Stimulated activated naive CD8-positive, alpha-beta T cell treated with anti-CD3 and anti-CD28 coated beads, Interleukin-15, Interleukin-2, amounts not matched to agents 100 U/mL and 50 U/mL, for 24 hours (primary cell): ENCODE data around the gene LTF.

ENCODE experiments used
- ATAC-seq: fragments of 150-1000 bp; cut with Tn5 transposase; one replicate; pipeline ENCODE4 v1.10.0; 2021
- DNase-seq: peaks from one replicate; pipeline ENCODE4 v3.0.0; 2021

LTF gene

DNA sequence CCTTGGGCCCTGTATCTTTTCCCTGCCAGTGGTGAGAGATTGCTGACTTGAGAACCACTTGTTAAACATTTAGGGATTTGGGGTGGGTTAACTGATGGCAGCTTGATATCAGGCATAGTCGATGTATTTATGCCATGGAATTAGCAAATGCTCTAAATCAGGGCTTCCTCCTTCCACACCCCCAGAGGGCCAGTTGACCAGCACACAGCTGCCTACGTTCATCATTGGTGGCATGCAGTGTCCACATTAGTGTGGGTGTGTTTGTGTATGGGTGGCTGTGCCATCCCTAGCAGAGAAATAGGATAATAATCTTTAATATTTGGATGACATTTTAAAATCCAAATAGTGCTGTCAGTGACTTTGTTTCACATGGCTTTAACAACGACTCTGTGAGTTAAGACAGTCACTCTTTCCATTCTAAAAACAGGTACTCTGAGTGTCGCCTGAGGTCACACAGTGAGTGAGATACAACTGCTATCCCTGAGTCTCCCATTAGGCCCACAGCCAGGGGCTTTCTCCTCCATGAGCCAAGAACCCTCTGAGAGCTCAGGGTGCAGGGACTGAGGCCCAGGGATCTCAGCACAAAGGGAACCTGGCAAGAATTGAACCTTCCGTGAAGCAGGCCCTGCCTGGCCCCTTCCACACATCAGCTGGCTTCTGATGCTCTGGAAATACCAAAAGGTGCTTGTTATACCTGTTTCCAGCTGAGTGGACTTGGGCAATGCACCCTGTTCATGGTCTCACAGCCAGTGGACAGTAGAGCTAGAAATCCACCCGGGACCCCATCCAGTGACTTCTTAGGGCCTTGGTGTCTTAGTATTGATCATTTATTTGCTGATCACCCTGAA, 4.3 kb upstream of the LTF start:
- no peak for ATAC-seq
- DNase-seq = no peak

DNA sequence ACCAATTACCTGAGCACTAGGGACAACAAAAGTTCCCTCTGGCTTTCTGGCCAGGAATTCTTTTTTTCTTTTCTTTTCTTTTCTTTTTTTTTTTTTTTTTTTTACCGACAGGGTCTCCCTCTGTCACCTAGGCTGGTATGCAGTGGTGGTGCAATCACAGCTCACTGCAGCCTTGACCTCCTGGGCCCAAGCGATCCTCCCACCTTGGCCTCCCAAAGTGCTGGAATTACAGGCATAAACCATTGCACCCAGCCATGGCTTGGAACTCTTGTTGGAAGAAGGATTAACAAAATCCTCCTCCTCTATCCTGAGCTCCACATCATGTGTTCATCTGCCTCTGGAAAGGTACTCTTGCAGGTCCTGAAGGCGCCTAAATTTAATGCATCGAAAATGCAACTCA, 2.9 kb upstream of the LTF start:
- no peak for DNase-seq

DNA sequence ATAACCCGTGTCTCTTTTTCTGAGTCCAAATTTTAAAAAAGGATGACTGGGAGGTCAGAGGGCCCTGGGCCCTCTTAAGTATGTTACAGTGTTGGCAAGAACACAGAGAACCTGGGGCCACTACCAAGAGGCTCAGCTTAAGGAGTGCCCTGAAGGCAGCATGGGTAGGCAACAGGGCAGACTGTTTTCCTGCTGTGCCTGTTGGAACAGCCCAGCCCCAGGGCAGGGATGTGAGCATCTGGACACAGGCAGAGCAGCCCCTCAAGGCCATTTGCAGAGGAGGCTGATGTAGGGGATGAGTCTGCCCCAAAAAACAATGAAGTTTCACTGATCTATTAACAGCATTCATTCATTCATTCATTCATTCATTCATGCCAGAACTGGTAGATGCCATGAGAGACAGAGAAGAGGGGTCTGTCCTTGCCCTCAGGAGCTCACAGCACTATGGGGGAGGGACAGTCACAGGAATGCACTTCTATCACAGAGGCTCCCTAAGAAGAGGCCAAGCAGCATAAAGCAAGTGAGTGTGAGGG, 2.2 kb upstream of the LTF start:
- ATAC-seq = no peak
- no peak for DNase-seq

More for the DNA sequence above, 2.9 kb upstream of the LTF start:
- no peak for ATAC-seq

DNA sequence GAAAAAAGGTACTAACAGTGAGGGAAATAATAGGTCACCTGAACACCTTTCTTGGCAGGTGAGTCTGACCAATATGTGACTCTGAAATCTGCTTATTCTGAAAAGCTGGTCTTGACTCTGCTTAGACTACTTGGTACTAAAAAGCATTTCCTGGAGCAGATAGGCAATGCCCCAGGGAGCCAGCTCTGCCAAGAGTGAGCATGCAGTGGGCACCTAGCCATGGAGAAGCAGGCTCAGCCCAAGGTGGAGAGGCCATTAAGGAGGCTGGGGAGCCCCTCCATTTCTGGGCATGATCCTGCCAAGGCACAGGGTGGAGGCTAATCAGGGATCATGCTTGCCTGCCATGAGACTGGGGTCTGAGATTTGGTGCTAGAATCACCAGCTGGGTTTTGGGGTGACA, 1.6 kb upstream of the LTF start:
- no peak for ATAC-seq
- DNase-seq = no peak

DNA sequence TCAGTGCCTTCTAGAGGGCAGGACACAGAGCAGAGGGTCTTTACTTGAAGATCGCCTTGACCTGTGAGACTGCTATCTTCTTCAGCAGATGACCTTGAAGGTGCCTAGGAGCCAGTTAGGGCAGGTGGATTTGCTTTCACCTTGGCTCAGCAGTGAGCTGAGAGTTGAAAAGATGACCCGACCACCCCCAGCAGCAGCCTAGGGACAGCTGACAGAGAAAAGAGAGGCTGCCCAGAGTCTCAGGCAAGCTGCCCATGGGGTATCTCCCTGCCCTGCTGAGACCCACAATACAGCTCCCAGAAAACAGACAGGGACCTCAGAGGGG, 453 bp upstream of the LTF start:
- DNase-seq (no peak), ATAC-seq (no peak)

DNA sequence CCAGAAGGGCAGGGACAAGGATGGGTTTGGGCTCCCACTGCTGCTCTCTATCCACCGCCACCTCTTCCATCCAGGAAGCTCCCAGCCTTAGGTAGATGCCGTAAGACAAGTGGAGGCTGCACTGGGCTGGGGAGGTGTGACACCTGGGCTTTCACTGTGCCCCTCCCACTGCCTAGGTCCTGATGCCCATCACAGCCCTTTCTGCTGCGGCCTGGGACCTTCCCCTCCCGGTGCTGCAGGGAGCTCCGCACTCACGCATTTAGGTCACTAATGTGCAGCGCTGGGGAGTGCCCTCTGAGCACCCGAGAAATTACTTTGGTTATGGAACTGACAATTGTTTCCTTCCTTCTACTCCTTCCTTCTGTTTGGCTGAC, 850 bp downstream of the LTF start:
- no peak for DNase-seq
- no peak for ATAC-seq

DNA sequence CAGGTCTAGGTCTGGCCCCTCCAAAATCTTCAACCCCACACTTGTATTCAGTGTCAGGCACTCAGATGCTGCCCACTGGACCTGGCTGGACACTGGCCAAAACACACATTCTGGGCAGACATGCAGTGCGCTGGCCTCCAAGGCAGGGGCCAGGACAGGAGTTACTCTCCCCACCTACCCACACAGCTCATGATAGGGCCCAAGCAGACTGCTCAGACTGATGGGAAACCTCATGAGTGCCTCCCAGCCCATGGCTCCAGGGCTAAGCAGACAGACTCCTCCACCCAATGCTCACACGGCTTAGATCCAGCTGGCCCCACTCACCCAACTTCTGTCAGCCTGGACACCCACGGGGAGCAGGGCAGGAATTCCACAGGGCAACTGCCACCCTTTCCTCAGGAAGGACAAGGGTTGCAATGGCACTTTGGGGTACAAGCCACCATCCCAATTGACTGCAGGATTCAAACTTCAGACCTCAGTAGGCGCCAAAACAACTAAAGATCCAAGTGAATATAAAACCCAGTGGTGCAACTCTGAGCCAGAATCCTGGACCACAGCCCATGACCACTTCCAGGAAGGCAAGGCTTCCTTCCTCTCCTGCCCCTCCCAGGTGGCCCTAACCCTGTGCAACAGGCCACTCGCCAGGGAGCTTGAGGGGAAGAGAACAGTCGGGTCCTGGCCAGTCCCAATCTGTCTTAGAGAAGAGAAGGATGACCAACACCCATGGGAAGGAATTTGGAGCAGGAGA, 1.4 kb downstream of the LTF start:
- no peak for DNase-seq
- ATAC-seq = no peak

DNA sequence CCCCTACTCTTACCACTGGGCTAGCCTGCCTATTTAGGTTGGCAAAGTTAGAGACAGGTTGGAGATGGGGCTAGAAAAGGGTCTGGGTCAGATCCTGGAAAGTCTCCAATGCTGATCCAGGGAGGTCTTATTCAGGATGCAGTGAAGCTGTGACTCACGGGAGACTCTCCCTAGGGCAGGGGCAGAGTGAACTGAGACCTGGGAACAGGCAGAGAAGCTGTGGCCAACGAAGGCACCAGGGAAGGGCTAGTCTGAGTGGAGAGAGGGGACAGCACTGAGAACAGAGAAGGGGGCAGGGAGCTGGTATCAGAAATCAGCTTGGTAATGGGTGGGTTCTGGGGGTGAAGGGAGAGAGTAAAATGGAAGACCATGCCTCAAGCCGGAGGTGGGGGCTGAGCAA, 2.2 kb downstream of the LTF start:
- ATAC-seq (no peak), DNase-seq (no peak)

DNA sequence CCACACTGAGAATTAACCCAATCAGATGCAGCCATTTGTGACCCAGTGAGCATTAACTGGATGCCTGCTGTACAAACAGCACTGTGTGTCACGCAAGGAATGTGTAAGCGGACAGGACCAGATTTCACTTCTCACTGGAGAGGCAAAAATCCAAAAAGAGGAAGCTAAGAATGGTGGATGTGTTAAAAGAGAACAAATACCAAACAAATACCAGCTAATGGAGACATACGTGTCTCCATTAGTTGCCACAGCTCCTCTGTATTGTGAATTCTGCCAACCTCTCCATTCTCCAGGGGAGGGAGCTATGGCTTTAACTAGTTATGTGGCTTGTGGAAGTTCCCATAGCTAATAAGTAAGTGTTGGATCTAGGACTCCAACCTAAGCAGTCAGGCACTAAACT, 2.6 kb downstream of the LTF start:
- no peak for ATAC-seq
- DNase-seq = no peak

DNA sequence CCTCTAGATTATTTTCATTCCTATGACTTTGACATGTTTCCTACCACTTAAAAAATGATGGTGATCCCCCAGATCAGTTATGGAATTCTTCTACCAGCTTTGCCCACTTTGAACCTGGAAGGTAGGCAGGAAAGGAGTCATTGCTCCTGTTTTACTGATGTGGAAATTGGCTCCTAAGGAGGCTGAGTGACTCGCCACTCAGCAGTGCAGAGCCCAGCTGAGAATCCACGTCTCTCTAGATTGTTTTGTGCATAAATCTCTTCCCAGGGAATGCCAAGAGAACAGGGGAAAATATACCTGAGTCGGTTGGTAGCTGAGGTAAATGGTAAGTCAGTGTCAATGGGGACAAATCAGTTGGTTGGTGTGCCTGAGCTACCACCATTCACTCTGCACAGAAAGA, 4.7 kb downstream of the LTF start:
- no peak for ATAC-seq
- DNase-seq = no peak

DNA sequence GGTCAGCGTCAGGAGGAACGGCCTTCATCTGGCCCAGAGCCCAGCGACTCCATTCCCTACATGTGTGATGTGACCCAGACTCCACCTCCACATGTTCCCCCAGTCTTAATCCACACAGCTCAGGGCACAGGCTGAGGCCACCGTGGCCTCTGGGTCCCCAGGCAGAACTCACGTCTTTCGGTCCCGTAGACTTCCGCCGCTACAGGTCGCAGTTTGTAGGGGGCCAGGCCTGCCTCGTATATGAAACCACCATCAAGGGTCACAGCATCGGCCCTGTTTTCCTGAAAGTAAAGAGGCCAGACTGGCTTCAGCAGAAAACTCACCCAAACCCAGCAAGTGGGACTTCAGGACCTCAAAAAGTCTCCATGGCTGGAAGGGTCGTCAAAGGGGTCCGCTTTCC, 8.6 kb downstream of the LTF start:
- no peak for ATAC-seq
- no peak for DNase-seq

DNA sequence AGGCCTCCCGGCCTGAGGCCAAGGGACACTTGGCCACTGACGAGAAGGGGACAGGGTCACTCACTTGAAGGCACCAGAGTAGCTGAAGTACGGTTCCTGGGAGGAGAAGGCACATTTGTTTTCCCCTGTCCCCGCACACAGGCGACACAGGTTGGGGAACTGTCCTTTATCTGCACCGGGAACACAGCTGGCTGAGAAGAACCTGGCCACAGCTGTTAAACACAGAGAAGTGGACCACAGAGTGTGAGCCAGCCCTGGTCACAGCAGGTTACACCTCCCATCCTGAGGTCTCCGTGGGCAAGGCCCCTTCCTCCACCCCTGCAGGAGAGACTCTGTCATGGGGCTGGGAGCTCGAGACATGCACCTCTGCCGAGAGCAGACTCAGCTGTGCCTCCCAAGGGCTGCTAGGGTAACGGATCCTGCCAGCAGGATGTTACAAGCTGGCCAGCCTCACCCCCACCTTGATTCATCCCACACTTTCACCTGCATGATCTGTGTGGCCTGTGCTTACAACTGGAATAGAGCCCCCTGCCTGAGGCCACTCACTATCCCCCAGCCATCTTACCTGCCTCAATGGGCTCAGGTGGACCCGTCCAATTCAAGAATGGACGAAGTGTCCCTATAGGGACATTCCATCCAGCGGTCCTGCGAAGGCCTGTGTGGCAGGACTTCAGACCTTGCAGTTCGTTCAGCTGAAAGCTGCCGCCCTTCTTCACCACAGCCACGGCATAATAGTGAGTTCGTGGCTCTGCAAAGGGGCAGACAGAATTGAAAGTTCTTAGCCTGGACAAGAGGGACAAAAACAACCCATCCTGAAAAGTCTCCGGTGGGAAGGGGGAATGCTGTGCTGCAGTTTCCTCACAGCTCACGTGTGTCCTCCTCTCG, 9.2 kb downstream of the LTF start:
- ATAC-seq (no peak), DNase-seq (no peak)

DNA sequence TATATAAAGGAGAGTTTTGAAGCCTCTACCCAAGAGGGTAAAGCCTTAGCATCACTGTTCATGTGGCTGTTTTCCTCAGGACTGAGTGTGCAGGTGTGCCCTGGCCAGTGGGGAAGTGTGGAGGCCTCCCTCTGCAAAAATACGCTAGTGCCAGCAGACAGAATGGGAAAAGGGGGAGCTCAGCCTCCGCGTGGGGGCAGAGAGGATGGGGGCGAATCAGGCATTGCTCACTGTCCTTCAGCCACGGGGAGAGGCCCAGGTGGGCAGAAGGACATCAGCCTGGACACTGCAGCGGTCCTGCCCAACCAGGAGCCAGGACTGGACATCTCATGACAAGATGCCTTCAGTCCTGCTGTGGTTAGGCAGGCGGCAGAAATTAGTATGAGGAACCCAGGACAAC, 10.1 kb downstream of the LTF start:
- ATAC-seq (no peak), DNase-seq (no peak)

DNA sequence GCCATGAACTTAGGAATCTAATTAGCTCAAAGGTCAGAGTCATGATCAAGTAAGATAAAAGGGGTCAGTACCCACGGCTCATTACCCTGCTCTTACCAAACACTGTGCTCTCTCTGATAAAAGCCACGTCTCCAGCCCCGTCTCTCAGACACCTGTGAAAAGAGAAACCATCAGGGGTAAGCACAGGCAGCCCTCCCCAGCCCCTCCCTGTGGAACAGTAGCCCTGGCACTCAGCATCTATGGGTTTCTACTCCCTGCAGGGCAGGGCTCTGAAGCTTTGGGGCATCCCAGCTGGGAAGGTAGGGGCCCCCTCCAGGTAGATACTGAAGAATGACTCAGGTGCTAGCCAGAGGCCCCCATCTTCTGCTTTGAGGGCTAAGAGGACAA, 10.5 kb downstream of the LTF start:
- ATAC-seq = no peak
- DNase-seq = no peak

DNA sequence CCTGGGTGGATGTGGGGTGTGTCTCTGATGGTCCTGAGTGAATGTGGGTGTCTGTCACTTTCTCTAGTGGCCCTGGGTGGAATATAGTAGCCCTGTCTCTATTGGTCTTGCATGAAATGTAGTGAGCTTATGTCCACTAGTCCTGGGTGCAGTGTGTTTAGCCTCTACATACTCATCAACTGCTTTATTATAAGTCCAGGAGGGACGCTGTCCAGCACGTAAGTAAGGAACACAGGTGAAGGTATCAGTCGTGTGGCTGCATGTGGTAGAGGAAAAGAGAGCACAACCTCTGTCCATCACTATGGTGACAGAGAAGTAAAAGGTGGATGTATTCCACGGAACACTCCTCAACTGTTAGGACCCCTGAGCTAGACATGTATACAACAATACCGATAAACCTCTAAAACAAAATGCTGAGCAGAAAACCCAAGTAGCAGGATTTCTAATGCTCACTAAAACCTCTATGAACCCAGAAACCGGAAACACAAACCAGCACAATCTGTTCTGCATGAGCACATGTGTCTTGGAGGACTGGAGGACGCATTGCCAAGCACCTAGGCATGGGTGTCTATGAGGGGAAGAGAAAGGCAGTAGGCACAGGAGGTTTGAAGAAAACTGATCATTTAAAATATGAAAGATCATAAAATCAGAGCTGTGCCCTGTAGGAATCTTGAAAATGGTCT, 11.0 kb downstream of the LTF start:
- no peak for ATAC-seq
- DNase-seq = no peak

DNA sequence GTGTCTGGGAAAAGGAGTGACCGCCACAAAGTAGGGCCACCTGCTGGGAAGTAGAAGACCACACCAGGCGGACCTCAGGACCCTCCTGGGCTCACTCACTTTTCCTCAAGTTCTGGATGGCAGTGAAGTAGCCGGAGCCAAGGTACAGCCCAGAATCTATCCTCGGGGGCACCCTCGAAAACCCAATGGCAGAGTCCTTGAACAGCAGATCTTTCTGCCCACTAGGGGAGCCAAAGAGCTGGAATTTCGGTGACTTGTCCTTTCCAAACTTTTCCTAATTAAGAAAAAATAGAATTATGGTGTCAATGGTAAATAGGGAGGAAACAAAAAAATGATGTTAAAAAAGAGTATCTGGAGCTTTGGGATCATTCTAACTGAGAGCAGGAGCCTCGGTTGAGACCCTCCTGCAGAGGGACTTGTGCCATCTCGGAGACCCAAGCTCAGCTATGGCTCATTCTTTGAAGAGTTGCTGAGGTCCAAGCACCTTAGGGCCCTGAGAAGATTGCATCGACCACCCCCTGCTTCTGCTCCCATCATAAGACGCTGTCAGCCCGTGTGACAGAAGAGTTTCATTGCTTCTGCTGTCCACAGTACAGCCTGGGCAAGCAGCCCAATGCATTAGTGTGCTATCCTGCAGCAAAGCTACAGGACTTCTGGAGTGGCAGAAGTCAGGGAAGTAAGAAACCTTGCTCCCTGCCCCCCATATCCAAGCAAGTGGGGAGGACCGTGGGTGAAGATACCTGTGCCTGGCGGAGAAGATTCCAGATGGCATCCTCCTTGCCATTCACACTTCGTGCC, 14.8 kb downstream of the LTF start:
- ATAC-seq (no peak), DNase-seq (peak; percentile 12)

DNA sequence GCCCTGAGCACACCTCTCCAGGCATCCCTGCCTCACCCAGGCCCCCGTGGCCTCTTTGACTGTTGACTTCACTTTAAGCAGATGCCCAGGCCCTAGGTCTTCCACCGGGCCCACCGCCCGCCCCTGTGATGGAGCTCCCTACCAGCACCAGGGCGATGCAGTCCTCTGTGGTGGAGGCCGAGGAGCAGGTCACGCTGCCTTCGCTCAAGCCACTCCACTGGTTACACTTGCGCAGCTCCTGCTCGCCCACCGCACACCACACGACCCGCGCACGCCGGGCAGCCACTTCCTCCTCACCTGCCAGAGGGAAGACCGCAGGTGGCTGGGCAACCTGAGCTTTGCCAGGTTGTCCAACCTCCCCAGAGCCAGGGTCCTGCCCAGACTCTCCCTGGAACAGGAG, 16.0 kb downstream of the LTF start:
- DNase-seq = no peak
- no peak for ATAC-seq

DNA sequence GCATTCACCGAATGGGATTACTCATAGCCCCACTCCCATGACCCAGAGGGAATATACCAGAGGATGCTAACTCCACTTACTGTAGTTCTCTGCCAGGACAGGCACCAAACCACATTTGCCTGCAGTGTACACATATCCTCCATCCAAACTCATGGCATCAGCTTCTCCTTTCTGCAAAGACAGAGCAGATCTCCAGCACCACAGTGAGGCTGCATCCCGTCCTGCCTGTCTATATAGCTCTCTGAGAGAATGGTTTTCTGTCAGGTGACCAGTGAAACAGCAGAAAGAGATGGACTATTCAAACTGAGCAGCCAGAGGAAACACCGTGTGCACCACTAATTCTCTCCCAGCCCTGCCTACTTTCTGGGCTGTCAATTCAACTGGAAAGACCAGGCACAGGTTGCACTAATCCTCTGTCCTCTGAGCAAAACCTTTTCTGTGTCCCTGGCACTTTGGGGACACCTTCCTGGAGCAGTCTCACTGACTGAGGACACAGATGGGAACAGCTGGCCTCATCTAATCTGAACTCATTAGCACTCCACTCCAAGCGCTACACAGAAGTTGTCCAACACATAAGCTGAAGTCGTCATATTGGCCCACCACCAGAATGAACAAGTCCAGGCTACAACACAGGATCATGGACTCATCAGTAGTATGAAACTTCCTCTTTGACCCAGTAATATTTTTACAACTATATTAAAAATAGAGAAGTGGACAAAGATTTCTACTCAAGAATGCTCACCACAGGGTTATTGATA, 17.3 kb downstream of the LTF start:
- DNase-seq (no peak), ATAC-seq (no peak)

DNA sequence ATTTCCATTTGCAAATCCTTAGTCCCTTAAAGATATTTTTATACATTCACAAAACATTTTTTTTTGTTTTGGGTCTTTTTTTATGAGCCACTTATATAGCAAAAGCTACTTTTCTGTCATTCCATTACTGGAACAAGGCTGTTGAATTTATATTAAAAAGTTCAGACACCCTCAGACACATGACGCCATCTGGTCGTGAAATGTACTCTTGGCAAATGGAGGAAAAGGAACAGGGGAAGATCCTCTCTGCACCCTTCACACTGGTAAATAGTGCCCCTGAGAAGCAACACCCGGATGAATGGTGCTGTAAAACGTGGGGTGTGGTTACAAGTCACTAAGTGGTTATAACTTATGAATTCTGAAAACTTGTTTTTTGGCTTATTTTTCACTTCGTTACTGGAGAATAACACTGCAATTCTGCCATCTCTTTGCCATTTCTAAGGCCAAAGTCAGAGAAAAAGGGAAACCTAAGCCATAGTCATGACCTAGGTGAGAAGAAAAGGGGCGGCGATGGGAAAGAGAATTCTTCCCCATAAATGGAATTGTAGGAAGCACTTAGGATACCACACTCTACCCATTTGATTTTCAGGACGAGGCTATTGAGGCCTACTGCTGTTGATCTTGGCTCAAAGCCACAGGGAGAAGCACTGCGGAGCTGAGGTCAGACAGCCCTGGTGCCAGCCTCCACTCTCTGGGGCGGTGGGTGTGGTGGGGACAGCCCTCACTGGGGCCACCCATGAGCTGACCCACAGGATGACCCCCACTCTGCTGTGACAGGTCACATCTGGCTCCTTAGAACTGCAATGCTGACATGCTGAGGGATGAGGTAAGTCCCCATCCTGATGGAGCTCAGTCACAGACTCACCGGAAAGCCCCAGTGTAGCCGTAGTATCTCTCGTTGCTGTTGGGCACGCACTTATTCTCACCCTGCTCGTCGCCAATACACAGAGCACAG, 21.9 kb downstream of the LTF start:
- ATAC-seq (no peak), DNase-seq (peak; percentile 34)
